Trophoblast cell (in vitro differentiated cells and primary cell): Measurements from ENCODE around the gene NATD1.

Experiments used
- DNase-seq, 2 donors: peaks; one replicate each; pipeline ENCODE4 v3.0.0-alpha.2; 2016
- H2AFZ ChIP-seq: 2 replicates; pipeline ENCODE4 v1.6.1; 2013; ENCODE audit warnings: low read length, moderate library complexity, mild to moderate bottlenecking; ENCODE audit not compliant: insufficient read depth, poor library complexity
- H2AK5ac ChIP-seq: 2 replicates; pipeline ENCODE4 v1.6.1; 2013; ENCODE audit warnings: mild to moderate bottlenecking, low read length
- H2BK120ac ChIP-seq: 2 replicates; pipeline ENCODE4 v1.6.1; 2013; ENCODE audit warnings: low read length, mild to moderate bottlenecking, moderate library complexity; ENCODE audit not compliant: insufficient read depth, poor library complexity
- H2BK12ac ChIP-seq: 2 replicates; pipeline ENCODE4 v1.6.1; 2013; ENCODE audit warnings: mild to moderate bottlenecking, low read length, moderate library complexity
- H2BK5ac ChIP-seq: 2 replicates; pipeline ENCODE4 v1.6.1; 2013; ENCODE audit warnings: low read length, low read depth, moderate library complexity, mild to moderate bottlenecking; ENCODE audit not compliant: poor library complexity
- H3K14ac ChIP-seq: 2 replicates; pipeline ENCODE4 v1.6.1; 2013; ENCODE audit warnings: mild to moderate bottlenecking, low read length
- H3K18ac ChIP-seq: 2 replicates; pipeline ENCODE4 v1.6.1; 2013; ENCODE audit warnings: mild to moderate bottlenecking, low read length
- H3K23ac ChIP-seq: 2 replicates; pipeline ENCODE4 v1.6.1; 2013; ENCODE audit warnings: low read length
- H3K27ac ChIP-seq: 2 replicates; pipeline ENCODE4 v1.5.1; 2013; ENCODE audit warnings: low read depth, mild to moderate bottlenecking, inconsistent platforms, low read length, moderate library complexity
- H3K27me3 ChIP-seq: 2 replicates; pipeline ENCODE4 v1.6.1; 2013; ENCODE audit warnings: inconsistent platforms, mild to moderate bottlenecking, low read length, moderate library complexity; ENCODE audit not compliant: insufficient read depth
- H3K36me3 ChIP-seq, 2 experiments: 1 replicate in 1 of 2; 2 replicates in 1 of 2; pipeline ENCODE4 v1.6.1; 2013; ENCODE audit warnings: low read length in 2 of 2, mild to moderate bottlenecking in 2 of 2, moderate library complexity in 1 of 2; ENCODE audit not compliant: insufficient read depth in 2 of 2, control insufficient read depth in 1 of 2
- H3K4ac ChIP-seq: 2 replicates; pipeline ENCODE4 v1.6.1; 2013; ENCODE audit warnings: low read depth, mild to moderate bottlenecking, low read length, moderate library complexity
- H3K4me1 ChIP-seq, 2 experiments: 1 replicate in 1 of 2; 2 replicates in 1 of 2; pipeline ENCODE4 v1.6.1; 2013; ENCODE audit warnings: low read length in 2 of 2, mild to moderate bottlenecking in 2 of 2, moderate library complexity in 1 of 2; ENCODE audit not compliant: insufficient read depth in 2 of 2, control insufficient read depth in 1 of 2
- H3K4me2 ChIP-seq: 2 replicates; pipeline ENCODE4 v1.6.1; 2013; ENCODE audit warnings: inconsistent platforms, mild to moderate bottlenecking, low read length, moderate library complexity
- H3K4me3 ChIP-seq: 2 replicates; pipeline ENCODE4 v1.5.1; 2013; ENCODE audit warnings: mild to moderate bottlenecking, low read depth, low read length, inconsistent platforms
- H3K79me1 ChIP-seq: one replicate; pipeline ENCODE4 v1.6.1; 2013; ENCODE audit warnings: low read length
- H3K79me2 ChIP-seq: 2 replicates; pipeline ENCODE4 v1.6.1; 2013; ENCODE audit warnings: low read length, mild to moderate bottlenecking; ENCODE audit not compliant: control insufficient read depth, insufficient read depth, poor library complexity
- H3K9ac ChIP-seq: 2 replicates; pipeline ENCODE4 v1.6.1; 2013; ENCODE audit warnings: mild to moderate bottlenecking, low read length
- H3K9me3 ChIP-seq: 2 replicates; pipeline ENCODE4 v1.6.1; 2013; ENCODE audit warnings: low read depth, mild to moderate bottlenecking, control low read depth, inconsistent platforms, low read length; ENCODE audit not compliant: insufficient read depth
- H4K12ac ChIP-seq: 2 replicates; pipeline ENCODE4 v1.6.1; 2013; ENCODE audit warnings: low read depth, mild to moderate bottlenecking, low read length, moderate library complexity
- H4K8ac ChIP-seq: 2 replicates; pipeline ENCODE4 v1.6.1; 2013; ENCODE audit warnings: low read depth, mild to moderate bottlenecking, low read length, moderate library complexity
- H4K91ac ChIP-seq: one replicate; pipeline ENCODE4 v1.6.1; 2013; ENCODE audit warnings: low read depth, mild to moderate bottlenecking, low read length, moderate library complexity
- WGBS: extraction: QIAGEN DNeasy Blood & Tissue Kit; methylation state at CpG from one replicate; pipeline ENCODE4 v1.1.7; 2013; ENCODE audit warnings: missing lambda C conversion rate; ENCODE audit not compliant: insufficient read length, insufficient coverage; ENCODE audit errors: extremely low coverage; 5-methylcytosine and 5-hydroxymethylcytosine counted together

The NATD1 gene

GRCh38 chr17:21299981-21300600 is 46.9 kb upstream of the NATD1 start:
- no peak overlapping the region for H3K23ac ChIP-seq
- H3K9me3 ChIP-seq = peaks cover 56% of the 10 kb centered on the region
- H3K4me2 ChIP-seq = no peak overlapping the region
- no peaks in the 10 kb centered on the region for H3K4me1 ChIP-seq
- H3K18ac ChIP-seq = no peak overlapping the region
- no peak overlapping the region for H3K4ac ChIP-seq
- no peak overlapping the region for H3K9ac ChIP-seq
- H4K91ac ChIP-seq = no peak overlapping the region
- no peaks in the 10 kb centered on the region for H3K79me1 ChIP-seq
- no peaks in the 10 kb centered on the region for H3K27me3 ChIP-seq
- no peak overlapping the region for H2BK120ac ChIP-seq
- H4K12ac ChIP-seq = no peak overlapping the region
- H4K8ac ChIP-seq = no peak overlapping the region
- peak in 1 of 2 donors; percentile 35 for DNase-seq
- H3K36me3 ChIP-seq = peaks cover 46 to 50% of the 10 kb centered on the region in 2 experiments
- H3K79me2 ChIP-seq = no peaks in the 10 kb centered on the region
- no peak overlapping the region for H3K4me3 ChIP-seq
- H3K27ac ChIP-seq = no peak overlapping the region
- H2AFZ ChIP-seq = no peak overlapping the region
- WGBS = no CpG with 5 or more reads among the region's 7 CpGs
- H3K14ac ChIP-seq = no peak overlapping the region
- no peak overlapping the region for H2AK5ac ChIP-seq
- no peak overlapping the region for H2BK5ac ChIP-seq
- H2BK12ac ChIP-seq = no peak overlapping the region

GRCh38 chr17:21298983-21299519 is 45.8 kb upstream of the NATD1 start:
- no CpG with 5 or more reads among the region's 13 CpGs for WGBS
- H3K4me2 ChIP-seq = no peak overlapping the region

DNA sequence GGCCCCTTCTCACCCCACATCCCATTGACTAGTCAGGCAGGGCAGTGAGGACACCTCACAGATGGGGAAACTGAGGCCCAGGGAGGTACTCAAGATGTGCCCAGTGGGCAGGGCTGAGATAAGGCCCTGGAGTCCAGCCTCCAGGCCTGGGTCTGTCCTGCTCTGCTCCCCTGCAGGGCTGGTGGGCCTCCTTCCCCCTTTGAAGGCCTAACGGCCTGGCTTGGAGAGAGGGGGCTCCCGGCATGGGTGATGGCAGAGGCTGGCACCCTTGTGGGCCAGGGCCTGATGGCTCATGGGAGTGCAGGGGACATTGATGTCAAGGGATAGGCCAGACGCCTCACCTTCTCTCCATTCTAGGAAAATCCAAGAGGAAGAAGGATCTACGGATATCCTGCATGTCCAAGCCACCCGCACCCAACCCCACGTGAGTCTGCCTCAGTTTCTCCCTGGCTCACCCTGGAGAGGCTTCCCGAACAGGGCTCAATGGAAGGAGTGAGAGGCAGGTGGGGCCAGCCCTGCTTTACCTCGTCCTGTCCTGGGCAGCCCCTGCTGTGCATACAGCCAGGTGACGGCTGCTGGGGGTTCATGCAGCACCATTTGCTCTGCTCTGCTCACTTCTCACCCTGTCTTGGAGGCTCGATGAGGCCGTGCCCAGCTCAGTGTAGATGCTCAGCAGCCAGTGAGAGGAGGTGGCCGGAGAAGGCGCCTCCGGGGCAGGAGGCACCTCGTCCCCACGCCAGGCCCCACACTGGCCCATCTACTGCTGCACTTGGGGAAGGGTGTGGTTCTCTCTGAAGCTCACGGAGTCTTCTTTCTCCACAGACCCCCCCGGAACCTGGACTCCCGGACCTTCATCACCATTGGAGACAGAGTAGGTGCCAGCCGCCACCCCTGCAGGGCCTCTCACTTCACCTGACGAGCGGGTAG is 45.1 kb upstream of the NATD1 start:
- H3K9ac ChIP-seq = no peak overlapping the region
- H3K9me3 ChIP-seq = peaks cover 57% of the 10 kb centered on the region
- no peak for DNase-seq
- no peak overlapping the region for H2BK5ac ChIP-seq
- no peak overlapping the region for H3K27ac ChIP-seq
- H2AK5ac ChIP-seq = no peak overlapping the region
- H4K91ac ChIP-seq = no peak overlapping the region
- H3K4ac ChIP-seq = no peak overlapping the region
- H4K12ac ChIP-seq = no peak overlapping the region
- no peaks in the 10 kb centered on the region for H3K79me2 ChIP-seq
- no peak overlapping the region for H4K8ac ChIP-seq
- no peak overlapping the region for H2BK120ac ChIP-seq
- no peak overlapping the region for H3K18ac ChIP-seq
- peaks cover 32 to 38% of the 10 kb centered on the region in 2 experiments for H3K36me3 ChIP-seq
- no peak overlapping the region for H3K23ac ChIP-seq
- H3K4me1 ChIP-seq = no peaks in the 10 kb centered on the region
- H3K27me3 ChIP-seq = no peaks in the 10 kb centered on the region
- no peak overlapping the region for H2AFZ ChIP-seq
- H3K14ac ChIP-seq = no peak overlapping the region
- no peak overlapping the region for H2BK12ac ChIP-seq
- H3K4me2 ChIP-seq = no peak overlapping the region
- WGBS = no CpG with 5 or more reads among the region's 22 CpGs
- H3K4me3 ChIP-seq = no peak overlapping the region
- H3K79me1 ChIP-seq = no peaks in the 10 kb centered on the region

More at GRCh38 chr17:21298983-21299519, 45.8 kb upstream of the NATD1 start:
- Histone ChIP-seq H4K91ac (no peak overlapping the region), H3K14ac (no peak overlapping the region), H4K12ac (no peak overlapping the region), H2BK120ac (no peak overlapping the region), H2BK12ac (no peak overlapping the region), H4K8ac (no peak overlapping the region), H3K4me3 (no peak overlapping the region), H3K4me1 (no peaks in the 10 kb centered on the region), H3K18ac (no peak overlapping the region), H3K9me3 (peaks cover 63% of the 10 kb centered on the region), H3K79me2 (no peaks in the 10 kb centered on the region), H3K4ac (no peak overlapping the region), H2AFZ (no peak overlapping the region), H3K9ac (no peak overlapping the region), H3K36me3 (peaks cover 38 to 45% of the 10 kb centered on the region in 2 experiments), H2BK5ac (no peak overlapping the region), H3K79me1 (no peaks in the 10 kb centered on the region), H3K27me3 (no peaks in the 10 kb centered on the region), H3K27ac (no peak overlapping the region), H3K23ac (no peak overlapping the region), H2AK5ac (no peak overlapping the region)
- no peak for DNase-seq

- Histone ChIP-seq H2AK5ac (no peak overlapping the region), H3K27ac (no peak overlapping the region), H4K8ac (no peak overlapping the region), H3K18ac (no peak overlapping the region), H2BK12ac (no peak overlapping the region), H3K4me3 (no peak overlapping the region), H3K4ac (no peak overlapping the region), H3K4me2 (no peak overlapping the region), H3K79me2 (no peaks in the 10 kb centered on the region), H2BK5ac (no peak overlapping the region), H3K9me3 (peaks cover 50% of the 10 kb centered on the region), H2BK120ac (no peak overlapping the region), H3K9ac (no peak overlapping the region), H3K14ac (no peak overlapping the region), H3K23ac (no peak overlapping the region), H4K91ac (no peak overlapping the region), H2AFZ (no peak overlapping the region), H3K79me1 (no peaks in the 10 kb centered on the region), H4K12ac (no peak overlapping the region), H3K4me1 (no peaks in the 10 kb centered on the region), H3K36me3 (peaks cover 32 to 33% of the 10 kb centered on the region in 2 experiments), H3K27me3 (no peaks in the 10 kb centered on the region)
- DNase-seq = peak in 1 of 2 donors; percentile 42
- WGBS = no CpG with 5 or more reads among the region's 10 CpGs
Measured at GRCh38 chr17:21297597-21297996, 44.4 kb upstream of the NATD1 start.
